BE2C (cell line): ENCODE data around the gene CTDP1.

ENCODE experiments used
- DNase-seq: peaks from one replicate; pipeline ENCODE4 v3.0.0-alpha.2; 2020
- H3K27me3 ChIP-seq: fragments of 250-450 bp; sonication (Bioruptor Pico); 2 replicates; pipeline ENCODE4 v1.5.1; 2020; ENCODE audit warnings: mild to moderate bottlenecking
- H3K36me3 ChIP-seq: fragments of 250-450 bp; sonication (Bioruptor Pico); 2 replicates; pipeline ENCODE4 v1.5.1; 2020; ENCODE audit warnings: mild to moderate bottlenecking
- H3K4me1 ChIP-seq: fragments of 250-450 bp; sonication (Bioruptor Pico); 2 replicates; pipeline ENCODE4 v1.5.1; 2020
- H3K4me3 ChIP-seq: 2 replicates; pipeline ENCODE4 v1.5.1; 2011; ENCODE audit warnings: low read depth, low read length
- H3K9me3 ChIP-seq: fragments of 250-450 bp; sonication (Bioruptor Pico); 2 replicates; pipeline ENCODE4 v1.5.1; 2020
- CTCF ChIP-seq: IDR thresholded peaks from 2 replicates; pipeline ENCODE4 v1.5.1; 2012; ENCODE audit warnings: mild to moderate bottlenecking, low read depth, low read length

The CTDP1 gene

GRCh38 chr18:79779700-79780190, 100.1 kb downstream of the CTDP1 start:
- no peak for TF ChIP-seq CTCF
- Histone ChIP-seq H3K36me3 (no peaks in the 10 kb centered on the region), H3K4me1 (no peaks in the 10 kb centered on the region), H3K4me3 (no peak overlapping the region), H3K9me3 (no peaks in the 10 kb centered on the region), H3K27me3 (peaks cover 6% of the 10 kb centered on the region)
- no peak for DNase-seq

- Histone ChIP-seq H3K36me3 (no peaks in the 10 kb centered on the region), H3K4me1 (no peaks in the 10 kb centered on the region), H3K4me3 (no peak overlapping the region), H3K9me3 (no peaks in the 10 kb centered on the region), H3K27me3 (peaks cover 12% of the 10 kb centered on the region)
- TF ChIP-seq CTCF: no peak
- DNase-seq: no peak
Observed at GRCh38 chr18:79780547-79780946, 100.9 kb downstream of the CTDP1 start.

- no peak for TF ChIP-seq CTCF
- H3K36me3 ChIP-seq: no peaks in the 10 kb centered on the region
- H3K4me3 ChIP-seq: no peak overlapping the region
- H3K27me3 ChIP-seq: peaks cover 17% of the 10 kb centered on the region
- H3K4me1 ChIP-seq: no peaks in the 10 kb centered on the region
- no peaks in the 10 kb centered on the region for H3K9me3 ChIP-seq
- DNase-seq: no peak
Observed at GRCh38 chr18:79781331-79781941, 101.8 kb downstream of the CTDP1 start.

- Histone ChIP-seq H3K27me3 (peaks cover 20% of the 10 kb centered on the region), H3K9me3 (no peaks in the 10 kb centered on the region), H3K4me1 (no peaks in the 10 kb centered on the region), H3K36me3 (no peaks in the 10 kb centered on the region), H3K4me3 (no peak overlapping the region)
- DNase-seq: no peak
- TF ChIP-seq CTCF: no peak
Observed at GRCh38 chr18:79782566-79783308, 103.1 kb downstream of the CTDP1 start.

GRCh38 chr18:79784071-79784913, 104.7 kb downstream of the CTDP1 start:
- Histone ChIP-seq H3K27me3 (peaks cover 20% of the 10 kb centered on the region), H3K4me1 (no peaks in the 10 kb centered on the region), H3K4me3 (no peak overlapping the region), H3K9me3 (no peaks in the 10 kb centered on the region), H3K36me3 (no peaks in the 10 kb centered on the region)
- no peak for TF ChIP-seq CTCF
- no peak for DNase-seq
